HG03135 (cell line): ENCODE data around the gene MICALL2.

ENCODE experiments used
- ATAC-seq: cut with Tn5 transposase; IDR thresholded peaks from one replicate; pipeline ENCODE4 v1.9.1; 2021; ENCODE audit warnings: mild to moderate bottlenecking, moderate library complexity; ENCODE audit not compliant: unreplicated experiment

The MICALL2 gene

DNA sequence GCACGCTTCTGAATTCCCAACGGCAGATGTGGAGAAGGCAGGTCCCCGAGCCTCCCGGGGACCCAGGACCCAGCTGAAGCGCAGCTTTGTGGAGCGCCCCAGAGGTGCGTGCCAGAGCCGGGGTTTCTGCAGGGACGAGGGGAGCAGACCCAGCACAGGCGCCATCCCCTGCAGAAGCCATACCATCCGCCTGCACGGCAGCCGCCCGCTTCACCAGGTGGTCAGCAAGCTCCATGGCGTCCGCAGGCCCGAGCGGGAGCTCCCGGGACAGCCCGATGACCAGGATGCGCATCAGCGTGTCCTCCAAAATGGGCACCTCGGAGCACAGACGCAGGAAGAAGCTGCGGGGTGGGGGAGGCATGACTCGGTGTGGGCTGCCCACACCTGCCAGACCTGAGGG, 34.3 kb upstream of the MICALL2 start:
- no peak for ATAC-seq

DNA sequence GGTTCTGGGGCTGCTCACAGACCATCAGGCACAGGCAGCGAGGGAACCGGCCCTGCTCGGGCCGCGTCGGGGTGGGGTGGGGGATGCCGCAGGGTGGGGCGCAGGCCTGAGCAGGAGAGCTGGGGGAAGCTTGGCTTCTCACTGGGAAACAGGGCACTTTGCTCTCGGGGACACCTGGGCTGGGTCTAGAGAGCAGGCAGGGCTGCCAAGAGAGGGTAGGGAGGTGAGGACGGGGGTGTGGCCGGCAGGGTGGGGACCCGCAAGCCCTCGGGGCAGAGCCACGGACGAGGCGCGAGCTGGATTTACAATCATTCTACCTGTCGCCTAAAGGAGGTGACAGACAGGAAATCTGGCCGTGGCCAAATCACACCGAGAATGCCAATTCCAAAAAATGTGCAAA, 33.9 kb upstream of the MICALL2 start:
- no peak for ATAC-seq

DNA sequence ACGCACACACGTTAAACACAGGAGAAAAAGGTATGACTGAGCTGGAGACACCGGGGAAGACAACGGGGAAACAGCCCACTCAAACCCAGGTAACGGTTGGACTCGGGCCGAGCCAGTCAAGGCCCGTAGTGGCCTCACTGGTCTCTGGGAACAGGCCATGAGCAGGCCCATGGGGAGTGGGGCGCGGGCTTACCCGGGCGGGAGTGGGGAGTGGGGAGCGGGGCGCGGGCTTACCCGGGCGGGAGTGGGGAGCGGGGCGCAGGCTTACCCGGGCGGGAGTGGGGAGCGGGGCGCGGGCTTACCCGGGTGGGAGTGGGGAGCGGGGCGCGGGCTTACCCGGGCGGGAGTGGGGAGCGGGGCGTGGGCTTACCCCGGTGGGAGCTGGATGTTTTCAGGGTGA, 33.4 kb upstream of the MICALL2 start:
- no peak for ATAC-seq

DNA sequence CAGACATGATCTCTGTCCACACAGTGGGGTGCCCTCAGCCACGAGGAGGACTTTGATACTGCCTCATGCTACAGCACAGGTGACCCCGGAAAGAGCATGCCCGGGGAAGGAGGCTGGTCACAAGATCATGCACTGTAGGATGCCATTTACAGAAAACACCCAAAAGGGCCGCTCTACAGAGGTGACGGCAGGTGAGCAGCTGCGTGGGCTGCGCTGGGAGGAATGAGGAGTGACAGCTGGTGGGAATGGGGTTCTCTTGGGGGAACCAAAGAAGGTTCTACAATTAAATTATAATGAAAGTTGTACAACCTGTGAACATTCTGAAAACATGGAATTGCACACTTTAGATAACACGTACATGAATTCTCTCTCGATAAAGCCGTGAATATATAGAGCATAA, 33.0 kb upstream of the MICALL2 start:
- ATAC-seq: no peak

DNA sequence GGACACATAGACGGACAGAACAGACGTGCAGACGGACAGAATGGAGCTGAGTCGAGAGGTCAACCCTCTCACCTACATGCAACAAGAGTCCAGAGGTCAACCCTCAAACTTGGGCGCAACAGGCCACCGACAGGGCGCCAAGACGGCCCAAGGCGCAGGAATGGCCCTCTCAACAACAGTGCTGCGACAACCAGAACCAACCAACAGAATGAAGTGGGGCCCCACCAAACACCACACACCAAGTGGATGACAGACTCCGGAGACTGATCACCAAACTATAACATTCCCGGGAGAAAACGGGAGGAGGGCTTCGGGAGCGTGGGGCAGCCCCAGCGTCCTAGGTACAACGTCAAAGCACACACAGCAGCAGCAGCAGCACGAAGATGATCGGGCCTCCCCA, 31.6 kb upstream of the MICALL2 start:
- ATAC-seq: no peak

DNA sequence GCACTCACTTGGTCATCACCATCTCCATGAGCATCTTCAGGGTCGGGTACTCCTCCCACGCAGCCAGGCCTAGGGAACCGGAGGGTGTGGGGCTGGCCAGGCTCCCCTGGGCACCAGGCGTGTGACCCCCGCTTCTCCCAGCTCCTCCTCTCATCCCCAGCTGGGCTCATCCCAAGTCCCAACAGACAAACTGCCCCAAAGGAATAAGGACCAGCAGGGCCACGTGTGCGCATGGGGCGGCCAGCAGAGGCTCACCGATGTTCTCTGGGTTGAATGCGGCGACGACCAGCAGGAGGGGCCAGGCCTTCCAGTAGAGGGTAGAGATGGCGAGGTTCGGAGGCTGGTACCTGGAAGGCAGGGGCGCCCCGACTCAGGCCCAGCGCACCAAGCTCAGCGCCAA, 30.1 kb upstream of the MICALL2 start:
- no peak for ATAC-seq

DNA sequence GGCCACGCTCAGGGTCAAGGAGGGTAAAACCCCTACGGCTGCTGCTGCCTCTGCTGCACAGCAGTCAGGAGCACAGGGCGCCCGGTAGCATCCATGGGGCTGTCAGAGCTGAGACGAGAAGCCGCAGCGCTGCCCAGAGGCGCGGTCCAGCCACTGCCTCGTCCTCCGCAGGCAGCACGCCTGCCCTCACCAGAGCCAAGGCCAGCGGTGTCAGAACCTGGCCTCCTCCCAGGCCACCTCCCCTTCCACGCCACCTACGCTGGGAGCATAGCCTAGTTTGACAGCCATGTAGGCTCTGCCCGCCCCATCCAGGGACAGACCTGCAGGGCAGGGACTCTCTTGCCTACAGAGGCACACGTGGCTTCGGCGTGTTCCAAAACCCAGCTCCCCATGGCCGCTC, 28.7 kb upstream of the MICALL2 start:
- no peak for ATAC-seq

DNA sequence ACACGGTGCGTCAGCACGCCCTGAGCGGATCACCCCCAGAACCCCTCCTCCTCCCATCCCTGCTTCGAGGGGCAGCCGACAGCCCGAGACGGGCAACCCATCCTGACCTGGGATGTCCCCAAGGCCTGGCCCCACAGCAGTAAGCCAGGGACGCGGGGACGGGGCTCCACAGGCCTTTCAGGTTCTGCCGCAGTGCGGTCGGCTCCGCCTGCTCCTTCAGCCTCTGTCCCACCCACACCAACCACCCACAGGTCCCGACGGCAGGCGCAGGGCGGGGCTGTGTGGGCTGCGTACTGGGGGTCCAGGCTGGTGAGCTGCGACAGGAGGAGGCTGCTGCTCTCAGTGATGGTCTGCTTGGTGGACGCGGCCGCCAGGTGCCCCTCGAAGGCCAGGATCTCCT, 28.2 kb upstream of the MICALL2 start:
- ATAC-seq: no peak

DNA sequence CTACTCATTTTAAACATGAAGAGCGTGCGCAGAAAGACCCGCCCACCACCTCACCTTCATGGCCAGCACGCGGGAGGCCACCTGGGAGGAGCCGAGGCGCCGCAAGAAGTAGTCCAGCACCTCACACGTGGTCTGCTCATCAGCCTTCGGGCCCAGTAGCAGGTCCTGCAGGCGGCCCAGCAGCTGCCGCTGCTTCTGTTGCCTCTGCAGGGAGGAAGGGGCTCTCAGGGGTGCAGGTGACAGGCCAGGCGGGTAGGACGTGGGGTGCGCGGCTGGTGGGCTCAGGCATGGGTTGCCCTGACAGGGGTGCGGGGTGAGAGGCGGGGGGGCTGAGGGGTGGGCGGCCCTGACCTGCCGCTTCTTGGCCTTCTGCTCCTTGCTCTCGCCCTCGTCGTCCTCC, 27.3 kb upstream of the MICALL2 start:
- no peak for ATAC-seq

DNA sequence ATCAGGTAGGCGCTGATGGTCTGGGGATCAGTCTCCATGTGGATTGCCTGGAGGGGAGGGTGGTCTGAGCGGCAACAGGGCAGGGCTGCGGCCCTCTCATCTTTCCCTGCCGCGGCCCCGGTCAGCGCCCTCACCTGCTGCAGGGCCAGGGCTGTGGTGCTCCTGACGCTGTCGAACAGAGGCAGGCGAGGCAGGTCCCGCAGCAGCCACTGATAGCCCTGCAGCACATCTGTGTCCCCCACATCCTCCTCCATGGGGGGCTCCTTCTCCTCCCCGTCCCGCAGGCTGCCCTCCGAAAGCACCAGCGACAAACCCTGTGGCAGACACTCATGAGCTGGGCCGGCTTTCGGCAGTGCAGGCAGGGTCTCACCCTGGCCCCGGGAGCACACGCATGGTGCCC, 25.9 kb upstream of the MICALL2 start:
- ATAC-seq: no peak

DNA sequence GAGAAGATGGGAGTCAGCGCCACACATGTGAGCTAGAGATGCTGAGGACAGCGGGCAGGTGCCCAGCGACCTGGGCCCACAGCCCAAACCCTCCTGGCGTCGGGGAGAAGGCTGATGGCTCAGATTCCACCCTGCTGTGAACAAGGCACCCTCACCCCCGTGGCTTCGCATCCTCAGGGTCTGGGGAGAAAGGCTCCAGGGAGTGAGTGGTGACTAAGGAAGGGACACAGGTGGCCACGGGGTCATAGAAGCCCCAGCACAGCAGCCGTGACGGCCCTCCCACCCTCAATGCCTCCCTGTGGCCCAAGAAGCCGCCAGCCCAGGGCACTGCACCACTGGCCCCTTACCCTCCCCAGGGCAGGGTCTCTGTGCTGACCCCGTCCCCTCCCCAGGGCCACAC, 25.3 kb upstream of the MICALL2 start:
- ATAC-seq: no peak

DNA sequence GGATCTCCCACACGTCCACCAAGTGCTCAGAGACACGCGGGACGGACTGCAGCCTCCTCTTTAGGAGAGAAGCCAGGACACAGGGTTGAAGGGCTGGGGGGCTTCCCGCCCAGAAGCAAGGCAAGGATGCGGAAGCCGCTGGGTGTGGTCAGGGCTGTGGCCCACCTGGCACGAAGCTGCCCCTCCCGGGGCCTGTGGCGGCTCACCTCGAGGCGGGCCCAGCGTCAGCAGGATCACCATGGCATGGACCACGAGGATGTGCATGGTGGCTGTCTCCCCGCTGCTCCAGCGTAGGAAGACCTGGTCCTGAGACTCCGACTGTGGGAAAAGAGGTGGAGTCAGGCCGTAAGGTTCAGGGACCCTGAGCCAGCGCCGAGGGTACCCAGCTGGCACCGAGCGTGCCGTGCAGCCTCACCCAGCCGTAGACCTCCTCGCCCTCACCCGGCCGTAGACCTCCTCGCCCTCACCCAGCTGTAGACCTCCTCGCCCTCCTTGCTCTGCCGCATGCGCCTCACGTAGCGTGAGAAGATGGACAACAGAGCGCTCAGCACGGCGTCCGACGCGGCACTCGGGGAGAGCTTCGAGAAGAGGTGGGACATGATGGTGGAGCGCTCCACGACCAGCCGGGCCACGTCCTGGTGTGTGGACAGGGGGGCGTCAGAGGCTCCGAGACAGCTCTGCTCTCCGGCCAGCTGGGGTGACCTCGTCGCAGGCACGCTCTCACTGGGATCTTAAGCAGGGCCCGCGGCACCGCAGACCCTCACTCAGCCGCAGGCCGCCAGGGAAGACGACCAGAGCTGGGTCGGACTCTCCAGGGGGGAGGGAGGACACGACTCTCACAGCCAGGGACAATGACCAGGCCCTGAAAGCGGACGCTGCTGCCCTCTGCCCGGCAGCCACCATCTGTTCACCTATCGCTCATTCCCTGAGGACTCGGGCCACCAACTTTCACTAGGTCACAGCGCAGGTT, 24.6 kb upstream of the MICALL2 start:
- no peak for ATAC-seq

DNA sequence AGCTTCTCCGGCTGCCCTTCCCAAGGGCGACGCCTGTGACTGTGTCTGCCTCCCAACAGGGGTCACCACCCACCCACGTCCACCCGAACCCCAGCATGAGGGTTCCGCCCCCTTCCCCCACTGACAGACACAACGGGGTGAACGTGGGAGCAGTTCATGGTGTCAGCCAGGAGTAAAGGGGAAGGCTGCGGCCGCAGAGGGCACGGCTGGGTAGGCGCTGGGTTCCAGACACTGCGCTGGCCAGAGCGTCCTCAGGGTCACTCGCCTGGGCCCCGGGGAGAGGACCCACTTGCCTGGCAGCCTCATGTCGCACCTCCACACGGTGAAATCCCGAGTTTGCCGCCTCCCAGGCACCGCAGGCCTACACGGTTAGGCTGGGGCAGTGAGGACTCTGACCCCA, 23.8 kb upstream of the MICALL2 start:
- no peak for ATAC-seq

DNA sequence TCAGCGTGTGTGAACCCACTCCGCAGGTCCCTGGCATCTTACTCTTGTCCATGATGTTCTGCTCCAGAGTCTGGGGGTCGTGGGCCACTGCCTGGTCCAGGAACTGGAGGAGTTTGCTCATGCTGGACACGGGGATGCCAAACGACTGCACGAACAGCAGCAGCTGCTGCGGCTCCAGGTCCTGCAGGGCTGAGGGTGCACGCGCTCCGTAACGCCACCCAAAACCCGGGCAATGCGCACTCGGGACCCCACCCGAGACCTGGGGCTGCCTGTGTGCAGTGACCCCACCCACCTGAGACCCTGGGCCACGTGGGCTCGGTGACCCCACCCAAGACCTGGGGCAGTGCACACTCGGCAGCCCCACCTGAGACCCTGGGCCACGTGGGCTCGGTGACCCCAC, 22.0 kb upstream of the MICALL2 start:
- ATAC-seq: no peak

DNA sequence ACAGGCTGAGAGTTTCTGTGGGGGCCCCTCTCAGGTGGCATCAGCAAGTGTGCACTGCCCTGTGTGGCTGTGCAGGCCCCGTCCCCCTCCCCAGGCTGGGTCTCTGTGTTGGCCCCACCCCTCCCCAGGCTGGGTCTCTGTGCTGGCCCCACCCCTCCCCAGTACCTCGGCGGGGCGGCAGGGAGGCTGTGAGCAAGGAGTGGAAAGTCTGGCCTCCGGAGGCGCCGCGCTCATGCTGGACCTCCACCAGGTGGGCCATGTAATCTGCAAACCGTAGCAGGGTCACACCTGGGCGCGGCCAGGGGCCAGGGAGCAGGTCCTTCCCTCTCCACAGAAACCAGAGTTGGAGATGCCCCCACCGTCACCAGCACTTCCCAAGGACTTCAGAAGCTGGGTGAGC, 21.4 kb upstream of the MICALL2 start:
- ATAC-seq: no peak

DNA sequence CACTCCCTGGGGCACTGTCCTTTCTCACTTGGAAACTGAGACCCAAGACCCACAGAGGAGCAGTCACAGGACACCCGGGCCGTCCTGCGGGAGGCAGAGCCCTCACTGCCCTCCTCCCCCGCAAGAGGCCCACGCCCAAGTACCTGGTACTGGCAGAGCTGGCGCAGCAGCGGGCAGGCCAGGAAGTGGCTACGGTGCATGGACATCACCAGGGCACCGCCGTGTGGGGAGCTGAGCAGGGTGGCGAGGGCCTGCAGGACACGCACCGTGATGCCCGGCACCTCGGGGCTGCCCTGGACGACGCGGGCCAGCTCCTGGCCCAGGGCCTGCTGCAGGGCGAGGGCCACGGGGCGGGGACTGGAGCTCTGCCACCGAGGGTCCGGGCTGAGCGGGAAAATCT, 20.0 kb upstream of the MICALL2 start:
- ATAC-seq: no peak

DNA sequence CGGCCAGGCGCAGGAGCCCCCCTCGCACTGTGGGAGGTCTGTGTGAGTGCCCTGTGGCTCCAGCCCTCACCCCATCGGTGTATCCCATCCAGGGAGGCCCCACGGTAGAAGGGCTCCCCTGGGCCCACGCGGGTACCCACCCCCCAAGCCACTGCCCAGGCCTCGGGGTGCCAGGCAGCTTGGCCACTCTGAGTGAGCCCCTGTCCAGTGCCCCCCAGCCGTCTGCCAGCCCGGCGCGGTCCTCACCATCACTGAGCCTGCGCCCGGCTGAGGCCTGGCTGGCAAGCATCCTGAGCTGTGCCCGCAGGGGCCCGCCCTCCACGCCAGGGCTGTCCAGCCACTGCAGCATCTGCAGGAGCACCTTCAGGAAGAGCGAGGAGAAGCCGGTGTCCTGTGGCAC, 19.2 kb upstream of the MICALL2 start:
- ATAC-seq: no peak

DNA sequence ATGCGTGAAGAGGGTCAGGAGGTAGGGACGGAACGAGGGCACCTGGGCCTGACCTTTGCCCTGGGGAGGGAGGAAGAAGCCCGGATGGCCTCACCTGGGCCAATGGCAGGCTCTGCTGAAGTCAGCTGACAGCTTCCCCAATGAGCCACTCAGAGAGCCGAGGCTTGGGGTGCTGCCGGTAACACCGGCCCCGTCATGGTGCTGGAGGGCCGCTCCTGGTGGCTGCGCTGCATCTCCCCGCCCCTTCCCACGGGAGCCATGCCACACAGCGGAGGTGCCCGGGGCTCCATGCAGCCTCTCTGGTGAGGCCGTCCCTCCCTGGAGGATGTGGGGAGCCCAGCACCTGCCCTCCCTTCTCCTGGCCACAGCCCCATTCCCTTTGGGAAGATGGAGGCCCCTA, 17.6 kb upstream of the MICALL2 start:
- no peak for ATAC-seq

DNA sequence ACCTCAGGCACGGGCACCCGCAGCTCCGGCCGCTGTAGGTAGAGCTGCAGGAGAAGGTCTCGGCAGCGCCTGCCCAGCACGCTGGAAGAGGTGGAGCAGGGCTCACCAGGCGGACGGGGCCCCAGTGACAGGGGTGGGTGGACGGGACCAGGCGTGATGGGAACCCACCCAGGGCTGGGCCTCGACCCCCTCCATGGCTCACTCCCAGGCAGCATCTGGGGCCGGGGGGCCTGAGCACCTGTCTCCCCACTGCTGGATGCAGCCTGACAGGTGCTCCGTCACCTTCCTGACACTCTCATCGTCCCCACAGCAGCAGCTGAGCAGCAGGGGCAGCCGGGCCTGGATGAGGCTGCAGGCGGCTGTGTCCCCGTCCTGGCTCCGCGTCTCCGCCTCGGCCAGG, 16.7 kb upstream of the MICALL2 start:
- ATAC-seq: no peak

DNA sequence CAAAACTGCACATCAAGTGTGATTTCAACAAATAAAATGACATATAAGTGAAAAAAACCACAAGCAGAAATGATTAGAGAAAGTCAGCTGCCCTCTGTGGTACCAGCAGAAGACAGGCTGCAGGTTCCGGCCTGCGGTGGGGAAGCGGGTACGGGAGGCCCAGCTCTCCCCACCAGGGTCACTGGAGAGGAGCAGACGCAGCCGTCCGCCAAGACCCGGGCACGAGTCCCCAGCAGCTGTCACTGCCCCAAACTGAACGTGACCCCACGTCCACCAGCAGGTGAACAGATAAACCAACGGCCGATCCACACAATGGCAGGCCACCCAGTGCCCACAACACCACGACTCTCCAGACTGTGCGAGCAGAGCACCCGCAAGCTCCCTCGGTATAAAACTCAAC, 16.1 kb upstream of the MICALL2 start:
- no peak for ATAC-seq

DNA sequence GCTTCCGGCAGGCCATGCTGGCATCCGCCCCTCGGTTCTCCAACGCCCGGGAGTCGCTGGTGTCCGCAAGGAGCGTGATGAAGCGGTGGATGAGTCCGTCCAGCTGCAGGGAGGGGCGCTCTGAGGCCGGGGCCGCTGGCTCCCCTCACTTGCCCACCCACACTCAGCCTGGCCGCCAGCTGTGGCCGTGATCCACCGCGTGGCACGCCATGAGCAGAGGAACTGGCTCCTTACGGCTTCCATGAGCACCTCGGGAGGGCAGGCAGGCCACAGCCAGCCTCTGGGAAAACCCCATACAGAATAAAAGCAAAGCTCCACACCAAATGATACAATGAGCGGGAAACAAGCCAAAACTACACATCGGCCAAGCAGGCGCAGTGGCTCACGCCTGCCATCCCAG, 15.5 kb upstream of the MICALL2 start:
- ATAC-seq: no peak

DNA sequence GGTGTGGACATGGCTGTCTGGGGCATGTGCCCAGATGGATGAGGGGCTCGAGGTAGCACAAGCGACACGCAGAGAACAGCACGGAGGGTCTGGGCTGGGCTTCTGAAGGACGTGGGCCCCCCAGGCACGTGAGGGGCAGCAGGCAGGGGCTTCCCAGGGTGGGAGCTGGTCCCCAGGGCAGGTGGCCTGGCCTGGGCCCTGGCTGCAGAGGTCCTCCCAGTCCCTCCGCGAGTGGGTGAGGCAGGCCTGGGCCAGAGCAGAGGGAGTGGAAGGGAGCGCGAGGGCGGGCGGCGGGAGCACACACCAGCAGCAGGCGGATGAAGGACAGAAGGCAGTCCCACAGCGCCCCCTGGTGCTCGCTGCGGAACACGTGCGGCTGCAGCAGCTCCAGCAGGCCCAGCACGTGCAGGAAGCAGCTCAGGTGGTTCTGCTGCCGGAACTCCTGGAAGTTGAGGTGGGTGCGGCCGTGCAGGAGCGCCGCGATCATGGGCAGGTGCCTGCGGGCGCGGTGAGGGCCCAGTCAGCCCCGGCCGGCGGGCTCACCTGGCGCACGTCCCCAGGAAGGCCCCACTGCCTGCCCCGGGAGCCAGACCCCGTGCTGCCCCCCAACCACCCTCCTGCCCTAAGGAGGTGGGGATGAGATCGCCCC, 14.7 kb upstream of the MICALL2 start:
- no peak for ATAC-seq

DNA sequence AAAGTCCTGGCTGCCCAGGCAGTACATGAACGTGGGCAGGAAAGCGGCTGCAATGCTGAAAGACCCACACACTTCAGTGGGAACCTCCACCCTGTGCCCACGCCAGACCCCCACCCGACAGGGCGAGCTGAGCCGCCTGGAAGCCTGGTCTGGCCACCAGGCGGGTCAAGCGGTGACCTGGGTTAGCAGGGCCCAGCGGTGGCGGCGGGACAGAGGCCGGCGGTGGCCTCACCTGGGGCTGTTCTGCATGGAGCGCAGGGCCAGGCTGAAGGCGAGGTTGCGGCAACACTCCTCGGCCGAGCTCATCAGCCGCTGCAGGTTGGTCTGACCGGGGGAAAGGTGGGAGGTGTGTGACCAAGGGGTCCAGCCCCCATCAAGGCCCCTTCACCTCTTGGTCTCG, 11.6 kb upstream of the MICALL2 start:
- ATAC-seq: no peak
